Measurements from ENCODE around the gene PTMA.
"Not testable (repeated sequence)": the region's sequence is repeated elsewhere in the genome, so short reads cannot be mapped to it uniquely, and the experiment has no call there.

Gene PTMA

DNA sequence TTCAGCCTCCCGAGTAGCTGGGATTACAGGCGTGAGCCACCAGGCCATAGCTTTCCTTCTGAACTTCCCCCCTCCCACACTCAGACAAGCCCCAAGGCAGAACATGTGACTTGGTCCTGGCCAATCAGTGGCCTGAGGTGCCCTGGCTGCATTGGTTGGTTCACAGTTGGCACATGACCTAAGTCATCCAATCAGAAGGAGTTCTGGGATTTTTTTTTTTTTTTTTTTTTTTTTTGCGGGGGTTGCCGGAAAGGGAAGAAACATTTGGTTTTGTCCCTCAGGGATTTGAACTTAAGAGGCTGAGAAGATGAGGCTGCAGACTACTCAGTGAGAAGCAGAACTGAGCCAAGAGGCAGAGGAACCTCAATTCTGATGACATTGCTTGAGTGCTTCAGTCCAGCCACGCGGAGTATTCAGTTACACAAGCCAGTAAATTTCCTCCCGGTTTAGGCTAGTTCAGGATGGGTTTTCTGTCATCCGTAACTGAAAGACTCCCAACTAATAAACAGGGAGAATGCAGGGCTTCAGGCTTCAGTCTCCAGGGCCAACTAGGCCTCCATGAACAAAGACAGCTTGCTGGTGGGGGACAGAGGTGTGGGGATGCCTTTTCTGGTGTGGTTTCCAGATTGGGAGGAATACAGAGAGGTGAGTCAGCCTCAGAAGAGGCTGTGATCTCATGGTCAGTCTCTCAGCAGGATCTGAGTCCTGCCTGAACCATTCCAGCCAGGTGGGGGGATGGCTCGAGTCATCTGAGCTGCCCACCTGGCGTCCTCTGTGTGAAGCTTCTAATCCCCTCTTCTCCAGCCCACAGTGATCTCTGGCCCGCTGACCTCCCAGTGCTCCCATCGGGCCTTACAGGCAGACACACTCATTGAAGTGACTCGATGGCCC, 9.2 kb downstream of the PTMA start:
- no peak for DNase-seq

- DNase-seq, result no peak
Observed at GRCh38 chr2:231718799-231719198, 10.5 kb downstream of the PTMA start.

- no peak for DNase-seq
Observed at GRCh38 chr2:231720292-231720986, 12.1 kb downstream of the PTMA start.

DNA sequence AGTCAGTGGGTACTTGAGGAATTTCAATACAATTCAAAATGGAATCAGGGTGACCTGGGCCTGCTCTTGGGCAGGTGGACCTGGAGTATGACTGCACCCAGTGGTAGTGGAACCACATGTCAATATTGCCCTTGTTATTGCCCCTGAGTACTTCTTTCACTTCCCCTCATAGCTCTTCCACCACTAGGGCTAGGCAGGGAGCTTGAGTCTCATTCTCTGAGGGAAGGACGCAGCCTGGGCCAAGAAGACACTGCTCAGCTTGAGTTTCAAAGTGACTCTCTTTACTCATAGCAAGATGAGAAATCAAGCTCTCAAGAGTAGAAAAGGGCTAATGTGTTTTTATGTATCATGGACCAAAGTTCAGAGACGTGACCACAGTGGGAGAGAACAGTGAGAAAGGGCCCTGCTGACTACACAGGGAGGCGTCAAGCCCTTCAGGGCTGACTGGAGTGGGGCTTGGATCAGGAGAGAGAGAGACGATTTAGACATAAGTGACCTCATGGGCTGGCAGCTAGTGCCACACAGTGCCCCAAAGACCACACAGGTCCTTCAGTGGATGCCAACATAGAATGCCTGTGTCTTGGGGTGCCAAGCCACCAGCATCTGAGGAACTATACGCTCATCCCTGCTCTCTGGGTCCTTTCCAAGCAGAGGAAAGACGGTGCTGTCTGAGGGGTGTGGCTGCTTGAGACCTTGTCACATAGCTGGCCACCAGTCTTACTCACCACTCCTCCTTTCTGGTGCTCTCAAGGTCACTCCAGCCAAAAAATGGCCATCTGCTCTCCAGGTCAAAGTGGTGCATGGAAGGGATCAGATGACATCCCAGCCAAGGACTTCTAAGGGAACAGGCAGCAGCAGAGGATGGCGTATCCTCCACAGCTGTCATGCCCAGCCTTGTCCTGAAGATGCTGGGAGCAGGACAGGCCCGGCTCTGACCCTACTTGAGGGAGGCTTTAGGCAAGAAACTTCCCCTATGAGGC, 13.0 kb downstream of the PTMA start:
- DNase-seq, result no peak

- no peak for DNase-seq
Observed at GRCh38 chr2:231722721-231723307, 14.5 kb downstream of the PTMA start.

DNA sequence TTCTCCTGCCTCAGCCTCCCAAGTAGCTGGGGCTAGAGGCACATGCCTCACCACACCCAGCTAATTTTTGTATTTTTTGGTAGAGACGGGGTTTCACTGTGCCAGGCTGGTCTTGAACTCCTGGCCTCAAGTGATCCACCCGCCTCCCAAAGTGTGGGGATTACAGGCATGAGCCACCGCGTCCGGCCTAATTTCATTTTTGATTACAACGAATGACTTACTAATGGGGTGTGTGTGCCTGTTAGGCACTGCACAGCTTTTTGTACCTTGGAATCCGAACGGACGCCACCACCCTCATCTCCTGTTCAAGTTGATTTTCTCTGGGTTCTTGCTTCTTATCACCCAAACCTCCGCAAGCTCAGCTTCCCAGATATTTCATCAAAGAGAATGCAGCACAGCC, 17.2 kb downstream of the PTMA start:
- no peak for DNase-seq

DNA sequence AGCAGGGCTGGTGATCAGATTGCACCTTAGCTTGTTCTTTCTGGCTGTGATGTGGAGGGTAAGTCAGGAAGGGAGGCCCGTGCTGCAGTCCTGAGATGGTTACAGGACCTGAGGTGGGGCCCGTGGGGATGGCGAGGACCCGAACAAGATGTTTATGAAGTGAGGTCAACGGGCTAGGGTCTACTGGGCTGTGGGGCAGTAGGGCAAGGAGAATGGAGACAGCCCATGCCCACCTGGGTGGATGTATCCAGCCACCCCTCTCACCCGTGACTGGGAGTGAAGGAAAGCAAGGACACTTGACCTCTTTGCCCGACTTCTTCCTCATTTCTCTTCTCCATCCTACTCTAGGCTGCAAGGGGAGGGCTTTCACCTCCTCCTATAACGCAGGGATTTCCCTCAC, 18.0 kb downstream of the PTMA start:
- no peak for DNase-seq

- DNase-seq, result no peak
Observed at GRCh38 chr2:231727621-231728020, 19.3 kb downstream of the PTMA start.

DNA sequence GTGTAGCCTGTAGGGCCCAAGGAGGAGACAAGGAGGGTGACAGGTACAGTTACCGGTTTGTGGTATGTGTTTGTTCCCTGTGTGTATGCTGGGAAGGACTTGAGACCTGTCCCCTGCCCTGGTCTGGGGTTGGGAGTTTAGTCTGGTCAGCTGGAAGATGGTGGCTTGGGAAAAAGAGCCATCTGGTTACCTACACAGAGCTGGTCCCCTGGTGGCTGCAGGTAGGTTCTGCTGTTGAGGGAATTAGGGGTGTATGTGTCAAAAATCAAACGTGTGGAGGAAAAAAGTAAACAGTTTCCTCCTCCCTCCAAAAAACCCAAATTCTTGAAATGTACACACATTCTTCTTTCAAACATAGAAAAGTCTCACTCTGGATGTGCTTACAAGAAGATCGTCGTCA, 24.3 kb downstream of the PTMA start:
- DNase-seq, result no peak

GRCh38 chr2:231737761-231738160, 29.4 kb downstream of the PTMA start:
- no peak for DNase-seq

GRCh38 chr2:231743376-231744116, 35.2 kb downstream of the PTMA start:
- no peak for DNase-seq

GRCh38 chr2:231745303-231746038, 37.1 kb downstream of the PTMA start:
- no peak for DNase-seq

DNA sequence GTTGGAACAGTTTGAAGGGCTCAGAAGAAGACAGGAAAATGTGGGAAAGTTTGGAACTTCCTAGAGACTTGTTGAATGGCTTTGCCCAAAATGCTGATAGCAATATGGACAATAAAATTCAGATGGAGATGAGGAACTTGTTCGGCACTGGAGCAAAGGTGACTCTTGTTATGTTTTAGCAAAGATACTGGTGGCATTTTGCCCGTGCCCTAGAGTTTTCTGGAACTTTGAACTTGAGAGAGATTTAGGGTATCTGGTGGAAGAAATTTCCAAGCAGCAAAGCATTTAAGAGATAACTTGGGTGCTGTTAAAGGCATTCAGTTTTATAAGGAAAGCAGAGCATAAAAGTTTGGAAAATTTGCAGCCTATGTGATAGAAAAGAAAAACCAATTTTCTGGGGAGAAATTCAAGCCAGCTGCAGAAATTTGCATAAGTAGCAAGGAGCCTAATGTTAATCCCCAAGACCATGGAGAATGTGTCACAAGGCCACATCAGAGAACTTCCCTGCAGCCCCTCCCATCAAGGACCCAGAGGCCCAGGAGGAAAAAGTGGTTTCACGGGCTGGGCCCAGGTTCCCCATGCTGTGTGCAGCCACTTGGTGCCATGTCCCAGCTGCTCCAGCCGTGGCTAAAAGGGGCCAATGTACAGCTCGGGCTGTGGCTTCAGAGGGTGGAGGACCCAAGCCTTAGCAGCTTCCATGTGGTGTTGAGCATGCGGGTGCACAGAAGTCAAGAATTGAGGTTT, 40.0 kb downstream of the PTMA start:
- DNase-seq, result not testable (repeated sequence)

GRCh38 chr2:231749016-231749415, 40.7 kb downstream of the PTMA start:
- DNase-seq, result not testable (repeated sequence)

DNA sequence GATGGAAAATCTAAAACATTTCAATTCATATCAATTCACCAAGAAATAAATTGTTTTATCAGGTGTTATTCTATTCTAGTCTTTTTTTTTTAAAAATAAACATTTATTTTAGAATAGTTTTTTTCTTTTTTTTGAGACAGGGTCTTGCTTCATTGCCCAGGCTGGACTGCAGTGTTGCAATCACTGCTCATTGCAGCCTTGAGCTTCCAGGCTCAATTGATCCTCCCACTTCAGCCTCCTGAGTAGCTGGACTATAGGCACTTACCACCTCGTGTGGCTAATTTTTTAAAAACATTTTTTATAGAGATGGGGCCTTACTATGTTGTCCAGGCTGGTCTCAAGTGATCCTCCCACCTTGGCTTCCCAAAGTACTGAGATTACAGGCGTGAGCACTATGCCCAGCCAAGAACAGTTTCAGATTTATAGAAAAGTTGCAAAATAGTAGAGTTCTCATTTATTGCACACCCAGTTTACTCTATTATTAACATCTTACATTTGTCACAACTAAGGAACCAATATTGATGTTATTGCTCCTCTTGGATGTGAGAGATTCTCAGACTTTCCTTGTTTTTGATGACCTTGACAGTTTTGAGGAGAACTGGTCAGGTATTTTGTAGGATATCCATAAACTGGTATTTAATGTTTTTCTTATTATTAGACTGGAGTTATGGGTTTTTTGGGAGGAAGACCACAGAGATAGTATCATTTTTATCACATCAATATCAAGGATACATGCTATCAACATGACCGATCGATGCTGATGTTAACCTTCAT, 42.9 kb downstream of the PTMA start:
- DNase-seq, result no peak

DNA sequence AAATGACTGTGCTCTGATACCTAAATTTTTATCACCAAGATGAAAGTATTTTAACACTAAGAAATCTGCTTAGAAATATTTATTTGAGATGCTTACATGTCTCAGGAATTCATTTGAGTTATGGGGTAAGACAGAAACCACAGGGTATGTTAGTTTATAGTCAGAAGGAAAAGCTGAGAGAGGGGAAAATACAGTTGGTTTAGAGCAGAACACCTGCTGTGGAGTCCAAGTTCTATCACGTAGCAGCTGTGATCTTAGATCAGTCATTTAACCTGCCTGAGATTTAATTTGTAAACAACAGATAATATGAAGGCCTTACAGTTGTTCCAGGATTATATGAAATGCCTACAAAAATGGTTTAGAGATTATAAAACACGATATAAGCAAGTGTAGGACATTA, 43.7 kb downstream of the PTMA start:
- DNase-seq, result no peak

DNA sequence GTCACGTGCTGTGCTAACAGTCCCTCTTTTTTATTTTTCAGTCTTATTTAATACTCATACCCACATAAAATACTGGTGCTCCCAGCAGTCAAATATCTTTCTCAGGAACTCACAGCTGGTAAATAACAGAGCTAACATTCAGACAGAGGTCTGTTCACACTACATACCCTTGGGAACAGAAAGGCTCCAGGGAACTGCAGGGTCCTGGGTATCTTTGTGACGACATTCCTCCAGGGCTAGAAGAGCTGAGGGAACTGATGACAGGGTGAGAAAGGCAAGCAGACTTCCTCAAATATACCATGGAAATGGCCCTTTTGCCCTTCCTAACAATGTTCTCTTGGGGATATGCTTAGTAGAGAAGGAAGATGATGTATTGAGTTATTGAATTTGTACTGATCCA, 53.4 kb downstream of the PTMA start:
- no peak for DNase-seq

Data from NCI-H748 treated with DMSO at 0.1 percent for 48 hours (cell line).